HG02763 (cell line): Measurements from ENCODE around the gene NPPC.
"Not testable (repeated sequence)": the region's sequence is repeated elsewhere in the genome, so short reads cannot be mapped to it uniquely, and the experiment has no call there.

Experiments
- ATAC-seq: cut with Tn5 transposase; IDR thresholded peaks from one replicate; pipeline ENCODE4 v1.9.1; 2021; ENCODE audit warnings: mild to moderate bottlenecking, moderate library complexity; ENCODE audit not compliant: unreplicated experiment

NPPC gene

DNA sequence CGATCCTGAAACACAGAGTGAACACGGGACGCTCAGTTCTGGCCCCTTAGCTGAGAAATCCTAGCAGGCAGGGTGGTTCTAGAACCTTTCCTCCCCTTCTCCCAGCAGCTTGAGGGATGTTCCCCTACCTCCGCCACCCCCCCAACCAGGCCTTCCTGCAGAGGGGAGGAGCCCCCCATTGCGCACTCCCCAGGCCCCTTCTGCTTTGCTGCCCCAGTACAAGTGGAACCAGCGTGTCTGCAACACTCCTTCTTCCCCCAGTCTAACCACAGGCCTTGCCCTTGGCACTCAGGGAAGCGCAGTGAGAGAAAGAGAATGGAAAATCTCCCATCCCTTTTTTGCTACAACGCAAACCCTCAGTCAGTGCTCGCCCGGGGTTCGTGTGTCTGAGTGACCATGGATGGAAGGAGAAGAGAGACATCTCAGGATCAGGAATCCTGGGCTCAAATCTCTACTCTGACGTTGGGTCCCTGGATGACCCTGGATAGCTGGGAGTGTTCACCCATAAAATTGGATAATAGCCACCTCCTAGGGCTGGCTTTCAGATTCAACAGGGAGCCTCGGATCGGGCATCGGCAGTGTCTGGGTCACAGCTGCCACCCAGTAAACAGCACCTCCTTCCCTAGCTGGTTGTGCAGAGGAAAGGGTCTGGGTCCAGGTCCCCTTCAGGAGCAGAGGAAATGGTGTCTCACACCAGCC lies 3.7 kb downstream of the NPPC start:
- ATAC-seq = no peak

GRCh38 chr2:231920795-231921194 lies 5.4 kb downstream of the NPPC start:
- ATAC-seq = no peak

GRCh38 chr2:231920366-231920765 lies 5.8 kb downstream of the NPPC start:
- ATAC-seq = no peak

DNA sequence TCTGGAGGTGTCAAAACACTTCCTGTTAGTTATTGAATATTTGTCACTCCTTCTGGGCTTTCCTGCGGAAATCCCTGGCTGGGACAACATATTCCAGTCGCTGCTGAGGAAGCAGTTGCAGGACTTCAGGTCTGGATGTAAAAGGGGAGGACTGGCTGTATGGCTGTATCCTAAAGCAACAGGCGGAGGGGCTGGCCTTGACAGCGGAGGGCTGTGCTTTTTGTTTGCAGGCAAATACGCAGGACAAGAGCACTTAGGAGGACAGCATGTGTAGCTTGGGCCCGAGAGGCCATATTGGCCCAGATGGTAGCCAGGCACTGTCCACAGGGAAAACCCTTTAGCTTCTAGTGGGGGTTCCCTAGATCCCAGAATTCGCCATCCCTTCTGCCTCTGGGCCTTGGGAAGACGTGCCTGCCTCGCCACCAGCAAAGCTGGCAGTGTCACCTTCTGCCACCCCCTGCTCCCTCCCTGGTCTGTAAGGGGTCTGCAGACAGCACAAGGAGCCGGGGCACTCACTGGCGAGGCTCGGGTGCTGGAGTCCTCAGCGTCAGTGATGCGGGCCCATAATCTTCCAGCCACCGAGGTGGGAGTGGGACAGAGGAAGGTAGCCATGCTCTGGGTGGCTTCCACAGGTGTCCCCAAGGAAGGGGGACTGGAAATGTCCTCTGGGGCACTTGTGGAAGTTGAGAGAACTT lies 6.7 kb downstream of the NPPC start:
- no peak for ATAC-seq

- no peak for ATAC-seq
These were observed 7.5 kb downstream of the NPPC start for GRCh38 chr2:231918501-231919330.

GRCh38 chr2:231917280-231918066 lies 8.7 kb downstream of the NPPC start:
- no peak for ATAC-seq

GRCh38 chr2:231914077-231914690 lies 12.0 kb downstream of the NPPC start:
- ATAC-seq = no peak

GRCh38 chr2:231911381-231911780 lies 14.8 kb downstream of the NPPC start:
- no peak for ATAC-seq

- ATAC-seq = no peak
These were observed 15.4 kb downstream of the NPPC start for GRCh38 chr2:231910771-231911170.

- not testable (repeated sequence) for ATAC-seq
These were observed 16.0 kb downstream of the NPPC start for GRCh38 chr2:231910161-231910560.

- no peak for ATAC-seq
These were observed 16.6 kb downstream of the NPPC start for GRCh38 chr2:231909631-231910030.

- no peak for ATAC-seq
These were observed 17.6 kb downstream of the NPPC start for GRCh38 chr2:231908584-231908983.

DNA sequence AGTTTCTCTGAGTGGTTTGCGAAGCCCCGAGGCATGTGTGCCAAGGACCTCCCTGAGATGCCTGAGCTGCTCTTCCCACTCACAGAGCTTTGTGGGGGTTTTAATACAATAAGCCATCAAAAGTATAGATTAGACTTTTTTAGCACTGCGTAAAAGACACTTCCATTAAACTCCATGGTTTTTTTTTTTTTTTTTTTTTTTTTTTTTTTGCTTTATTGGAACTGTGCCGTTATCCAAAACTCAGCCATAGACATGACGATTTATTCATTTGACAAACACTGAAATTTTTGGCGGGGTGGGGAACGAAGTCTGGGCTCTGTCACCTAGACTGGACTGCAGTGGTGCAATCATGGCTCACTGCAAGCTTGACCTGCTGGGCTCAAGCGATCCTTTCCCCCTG lies 18.4 kb downstream of the NPPC start:
- ATAC-seq = no peak

DNA sequence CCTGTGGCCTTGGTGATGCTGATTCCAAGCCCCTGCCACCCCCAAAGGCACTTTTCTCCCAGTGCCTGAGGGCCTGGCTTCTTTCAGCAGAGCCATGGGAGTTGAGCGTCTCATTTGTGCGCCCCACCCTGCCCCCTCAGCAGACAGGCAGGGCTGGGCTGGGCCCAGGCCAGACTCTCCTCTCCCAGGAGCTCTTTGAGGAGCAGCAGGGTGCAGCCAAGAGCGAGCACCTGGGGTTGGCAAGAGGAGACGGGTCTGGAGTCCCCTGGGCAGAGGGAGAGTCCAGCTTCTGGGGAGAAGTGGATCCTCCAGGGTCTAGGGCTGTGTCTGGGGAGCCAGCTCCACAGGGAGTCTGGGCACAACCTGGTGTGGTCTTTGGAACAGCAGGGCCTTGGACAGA lies 21.2 kb downstream of the NPPC start:
- ATAC-seq = no peak

GRCh38 chr2:231904161-231904611 lies 22.0 kb downstream of the NPPC start:
- no peak for ATAC-seq

DNA sequence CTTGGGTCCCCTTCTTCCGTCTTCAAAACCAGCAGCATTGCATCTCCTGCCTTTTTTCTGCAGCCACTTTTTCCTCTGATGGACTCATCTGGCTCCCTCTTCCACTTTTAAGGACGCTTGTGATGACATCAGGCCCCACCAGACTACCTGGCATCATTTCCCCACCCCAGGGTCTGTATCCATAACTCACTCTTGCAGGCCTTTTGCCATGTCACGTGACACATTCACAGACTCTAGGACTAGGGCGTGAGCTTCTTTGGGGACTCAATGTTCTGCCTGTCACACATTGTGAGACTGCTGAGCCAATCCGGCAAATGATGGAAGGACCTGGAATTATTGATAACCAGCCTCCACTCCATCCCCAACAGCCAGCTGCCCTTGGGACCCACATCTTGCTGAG lies 23.6 kb downstream of the NPPC start:
- no peak for ATAC-seq

DNA sequence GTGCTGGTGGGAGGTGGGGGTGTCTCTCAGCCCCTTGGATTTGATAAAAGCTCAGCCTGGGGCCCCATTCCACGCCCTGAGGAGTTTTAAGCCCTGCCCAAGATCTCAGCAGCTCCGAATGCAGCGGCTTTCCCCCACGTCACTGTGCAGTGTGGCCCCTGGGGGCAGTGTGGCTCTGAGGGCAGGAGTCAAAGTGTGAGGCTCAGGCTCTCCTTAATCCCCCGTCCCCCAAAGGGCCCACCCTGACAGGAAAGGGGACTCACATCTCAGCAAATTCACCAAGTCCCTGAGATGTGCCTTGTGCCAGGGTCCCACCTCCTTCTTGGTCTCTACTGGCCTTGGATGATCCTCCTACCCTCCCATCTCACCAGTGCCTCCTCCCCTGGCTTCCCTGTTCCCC lies 25.2 kb downstream of the NPPC start:
- no peak for ATAC-seq

- ATAC-seq = no peak
These were observed 25.7 kb downstream of the NPPC start for GRCh38 chr2:231900486-231900942.

DNA sequence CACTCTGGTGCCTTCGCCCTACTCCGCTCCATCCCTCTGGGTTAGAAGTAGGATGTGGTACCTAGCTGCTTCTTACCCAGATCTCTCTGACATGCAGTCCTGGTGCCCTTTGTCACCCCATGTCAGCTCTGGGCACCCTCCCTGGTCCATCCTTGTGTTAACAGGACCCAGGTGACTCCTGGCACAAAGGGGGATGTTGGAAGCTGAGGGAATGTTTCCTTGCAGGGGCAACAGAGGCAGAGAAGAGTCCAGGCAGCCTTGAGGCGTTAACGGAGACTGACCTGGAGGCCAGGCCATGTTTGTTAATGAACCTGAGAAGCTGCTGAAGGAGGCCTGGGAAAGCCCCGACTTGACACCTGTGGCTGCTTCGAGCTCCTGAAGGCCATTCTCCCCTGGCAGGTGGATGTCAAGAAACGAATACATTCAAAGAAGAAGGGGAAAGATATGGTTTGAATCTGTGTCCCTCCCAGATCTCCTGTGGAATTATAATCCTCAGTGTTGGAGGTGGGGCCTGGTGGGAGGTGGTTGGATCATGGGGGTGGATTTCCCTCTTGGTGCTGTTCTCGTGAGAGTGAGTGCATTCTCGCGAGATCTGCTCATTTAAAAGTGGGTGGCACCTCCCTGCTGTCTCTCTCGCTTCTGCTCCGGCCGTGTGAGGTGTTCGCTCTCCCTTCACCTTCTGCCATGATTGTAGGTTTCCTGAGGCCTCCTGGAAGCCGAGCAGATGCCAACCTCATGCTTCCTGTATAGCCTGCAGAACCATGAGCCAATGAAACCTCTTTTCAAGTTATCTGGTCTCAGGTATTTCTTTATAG lies 31.4 kb downstream of the NPPC start:
- ATAC-seq = no peak

DNA sequence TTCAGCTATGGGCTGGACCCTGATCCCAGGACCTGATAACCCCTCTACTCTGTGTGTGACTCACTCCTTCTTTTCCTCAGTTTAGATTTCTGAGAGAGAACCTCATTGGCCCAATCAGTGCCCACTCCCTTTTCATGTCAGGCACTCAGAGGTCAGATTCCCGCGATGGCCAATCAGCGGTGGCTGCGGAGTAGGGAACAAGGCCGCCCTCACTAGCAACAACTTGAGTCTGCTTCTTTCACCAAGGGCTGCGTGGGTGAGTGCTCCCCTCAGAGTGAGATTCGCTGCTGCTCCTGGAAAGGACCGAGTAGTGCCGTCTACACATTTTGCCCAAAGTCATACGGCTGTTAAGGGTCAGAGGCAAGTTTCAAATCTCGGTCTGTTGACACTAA lies 34.7 kb downstream of the NPPC start:
- no peak for ATAC-seq
